ENCODE data around the gene ATP9B. TPM values are rescaled to one million over a fixed set of nuclear protein-coding genes. Genes with fewer than 3 reads are reported as not detected.

ATP9B gene
- polyA plus RNA-seq, 1 of the 3 experiments (the other 2 are of a cell fraction), result 11.2 TPM

DNA sequence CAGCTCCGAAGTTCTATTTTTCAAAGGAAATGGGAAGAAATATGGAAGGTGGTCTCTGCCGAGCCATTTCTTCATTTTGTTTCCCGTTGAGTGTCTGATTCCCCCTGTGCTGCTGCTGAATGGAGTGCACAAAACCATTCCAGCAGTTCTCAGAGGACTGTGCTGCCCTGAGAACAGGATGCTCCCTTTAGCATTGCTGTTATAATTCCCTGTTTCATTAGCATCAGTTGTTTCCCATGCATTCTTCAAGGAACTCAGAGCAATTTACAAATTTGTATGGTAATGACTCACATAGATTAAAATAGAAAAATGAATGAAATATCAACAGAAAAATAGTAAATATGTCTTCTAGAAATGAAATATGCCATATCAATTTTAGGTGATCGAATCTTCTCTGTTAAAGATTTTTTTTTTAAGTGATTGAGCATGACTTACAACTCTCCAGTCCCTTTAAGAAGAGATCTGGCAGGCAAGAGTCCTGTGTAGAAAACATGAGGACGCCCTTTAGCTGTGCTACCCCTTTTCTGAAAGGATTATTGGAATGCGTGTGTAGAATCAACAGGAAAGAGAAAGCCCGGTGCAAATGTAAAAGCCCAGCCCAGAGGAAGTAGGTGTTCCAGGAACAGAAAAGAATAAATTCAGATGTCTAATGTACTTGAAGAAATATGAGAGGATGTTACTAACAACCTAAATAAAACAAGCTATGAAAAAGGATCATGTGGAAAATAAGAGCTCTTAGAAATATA is 118.5 kb downstream of the ATP9B start:
- no peak for DNase-seq
- ChIA-PET POLR2A (no interaction called here), CTCF (no interaction called here)
- peaks cover 2 to 9% of the 10 kb centered on the region in 2 experiments for H3K36me3 ChIP-seq (replicated peaks in 1 of 2; ENCODE audit: control insufficient read depth in 1 of 2, insufficient read depth in 2 of 2, low read length in 1 of 2)
- no peaks in the 10 kb centered on the region for H3K4me1 ChIP-seq (ENCODE audit: control insufficient read depth in 1 of 2, insufficient read depth in 2 of 2, low read depth in 1 of 2, low read length in 1 of 2)
- H3F3A ChIP-seq (replicated peaks; ENCODE audit: insufficient read depth), result no peaks in the 10 kb centered on the region
- no peak overlapping the region for H2AFZ ChIP-seq (ENCODE audit: low read depth)
- H3K79me2 ChIP-seq (ENCODE audit: insufficient read depth), result no peaks in the 10 kb centered on the region; the same call in 1 of the 2 replicates
- no peak overlapping the region for H3K27ac ChIP-seq (ENCODE audit: low read depth in 2 of 2, low read length in 1 of 2)
- H3K9ac ChIP-seq, result no peak overlapping the region
- H3K4me2 ChIP-seq, result no peak overlapping the region
- no peaks in the 10 kb centered on the region for H3K9me2 ChIP-seq
- WGBS (ENCODE audit: low lambda C conversion rate), result 92% methylated on average over 7 of the region's 7 CpGs
- no peak for TF ChIP-seq JUND (IDR thresholded peaks at IDR 0.05)
- TF ChIP-seq CHD2 (IDR thresholded peaks at IDR 0.05; ENCODE audit: low read length, partially characterized antibody), result no peak
- no peak for TF ChIP-seq RXRA (IDR thresholded peaks at IDR 0.05; ENCODE audit: borderline replicate concordance, low read depth)
- TF ChIP-seq YY1 (IDR thresholded peaks at IDR 0.05; ENCODE audit: low read depth), result no peak
- no peak for TF ChIP-seq GATA2 (CRISPR knock-in tag; IDR thresholded peaks at IDR 0.05)
- no peak for TF ChIP-seq FOSL2 (IDR thresholded peaks at IDR 0.05; ENCODE audit: borderline replicate concordance, low read depth)
- no peak for TF ChIP-seq MXI1 (IDR thresholded peaks at IDR 0.05; ENCODE audit: low read depth, low read length)
- TF ChIP-seq MEF2A (IDR thresholded peaks at IDR 0.05; ENCODE audit: borderline replicate concordance, low read depth), result no peak
- TF ChIP-seq, protein P1, sequence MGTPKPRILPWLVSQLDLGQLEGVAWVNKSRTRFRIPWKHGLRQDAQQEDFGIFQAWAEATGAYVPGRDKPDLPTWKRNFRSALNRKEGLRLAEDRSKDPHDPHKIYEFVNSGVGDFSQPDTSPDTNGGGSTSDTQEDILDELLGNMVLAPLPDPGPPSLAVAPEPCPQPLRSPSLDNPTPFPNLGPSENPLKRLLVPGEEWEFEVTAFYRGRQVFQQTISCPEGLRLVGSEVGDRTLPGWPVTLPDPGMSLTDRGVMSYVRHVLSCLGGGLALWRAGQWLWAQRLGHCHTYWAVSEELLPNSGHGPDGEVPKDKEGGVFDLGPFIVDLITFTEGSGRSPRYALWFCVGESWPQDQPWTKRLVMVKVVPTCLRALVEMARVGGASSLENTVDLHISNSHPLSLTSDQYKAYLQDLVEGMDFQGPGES (IDR thresholded peaks at IDR 0.05; ENCODE audit: low read depth, low read length), result no peak
- no peak for TF ChIP-seq EP300 (IDR thresholded peaks at IDR 0.05; ENCODE audit: borderline replicate concordance in 1 of 2, low read depth in 1 of 2, low read length in 1 of 2)
- H3K9me3 ChIP-seq, result no peaks in the 10 kb centered on the region
- no peaks in the 10 kb centered on the region for H3K27me3 ChIP-seq (ENCODE audit: insufficient read depth)
- no peaks in the 10 kb centered on the region for H4K20me1 ChIP-seq (ENCODE audit: insufficient read depth)
- H3K4me3 ChIP-seq (ENCODE audit: low read depth in 2 of 2, low read length in 1 of 2), result no peak overlapping the region

GRCh38 chr18:79191418-79191817 is 122.2 kb downstream of the ATP9B start:
- CTCF ChIA-PET, result no interaction called here
- 87% methylated on average over 4 of the region's 4 CpGs for WGBS (ENCODE audit: low lambda C conversion rate)

More at GRCh38 chr18:79191418-79191817, 122.2 kb downstream of the ATP9B start:
- H3K9me3 ChIP-seq, result no peaks in the 10 kb centered on the region
- no peak overlapping the region for H3K4me2 ChIP-seq
- POLR2A ChIA-PET, result no interaction called here
- H3K79me2 ChIP-seq (ENCODE audit: insufficient read depth), result no peaks in the 10 kb centered on the region; the same call in 1 of the 2 replicates
- no peak for DNase-seq
- H3K27ac ChIP-seq (ENCODE audit: low read depth in 2 of 2, low read length in 1 of 2), result no peak overlapping the region
- no peaks in the 10 kb centered on the region for H3K9me2 ChIP-seq
- H2AFZ ChIP-seq (ENCODE audit: low read depth), result no peak overlapping the region
- H3K9ac ChIP-seq, result no peak overlapping the region
- H3K4me3 ChIP-seq (ENCODE audit: low read depth in 2 of 2, low read length in 1 of 2), result no peak overlapping the region
- H3K36me3 ChIP-seq (replicated peaks in 1 of 2; ENCODE audit: control insufficient read depth in 1 of 2, insufficient read depth in 2 of 2, low read length in 1 of 2), result peaks cover 12 to 20% of the 10 kb centered on the region in 2 experiments
- H3F3A ChIP-seq (replicated peaks; ENCODE audit: insufficient read depth), result no peaks in the 10 kb centered on the region
- H4K20me1 ChIP-seq (ENCODE audit: insufficient read depth), result no peaks in the 10 kb centered on the region
- H3K4me1 ChIP-seq (ENCODE audit: control insufficient read depth in 1 of 2, insufficient read depth in 2 of 2, low read depth in 1 of 2, low read length in 1 of 2), result no peaks in the 10 kb centered on the region
- TF ChIP-seq FOSL2 (IDR thresholded peaks at IDR 0.05; ENCODE audit: borderline replicate concordance, low read depth) (no peak), RAD21 (IDR thresholded peaks at IDR 0.05; ENCODE audit: low read length) (no peak), RXRA (IDR thresholded peaks at IDR 0.05; ENCODE audit: borderline replicate concordance, low read depth) (no peak)
- H3K27me3 ChIP-seq (ENCODE audit: insufficient read depth), result no peaks in the 10 kb centered on the region
